Measurements from ENCODE around the gene FAM47E. TPM values are rescaled to one million over a fixed set of nuclear protein-coding genes. Genes with fewer than 3 reads are reported as not detected.

The FAM47E gene
- total RNA-seq, 1 donor = 0.86 TPM

DNA sequence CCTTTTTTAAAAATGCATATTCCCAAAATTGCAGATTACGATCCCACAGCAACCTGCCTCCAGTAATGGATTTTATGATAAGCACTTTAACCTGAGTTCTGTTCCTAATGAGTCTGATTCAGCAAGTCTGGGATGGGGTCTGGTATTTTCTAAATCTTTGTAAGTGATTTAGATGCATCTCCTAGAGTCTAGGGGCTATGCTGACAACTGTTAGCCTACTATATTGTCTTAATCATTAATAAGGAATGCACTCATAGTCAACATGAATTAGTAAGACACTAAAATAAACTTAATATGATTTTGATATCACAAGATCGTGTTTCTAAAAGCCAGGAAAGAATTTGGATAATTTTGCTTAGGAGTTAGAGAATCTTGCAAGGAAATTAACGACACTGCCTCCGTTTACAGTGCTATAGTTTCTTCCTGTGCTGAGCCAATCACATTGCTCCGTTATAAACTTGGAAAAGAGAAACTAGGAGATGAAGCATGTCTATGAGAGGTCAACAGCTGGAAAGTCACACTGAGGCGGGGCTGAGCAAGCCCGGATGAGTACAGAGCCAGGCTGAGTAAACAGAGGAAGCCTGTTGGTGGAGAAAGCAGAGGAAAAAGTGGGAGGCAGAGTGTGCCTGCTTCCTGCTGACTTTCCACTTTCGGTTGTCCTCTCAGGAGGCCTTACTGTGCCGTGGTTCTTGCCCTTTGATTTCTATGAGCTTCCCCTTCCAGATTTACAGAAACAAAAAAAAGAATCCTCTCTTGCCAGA lies 43.3 kb upstream of the FAM47E start:
- TF ChIP-seq, protein P1, sequence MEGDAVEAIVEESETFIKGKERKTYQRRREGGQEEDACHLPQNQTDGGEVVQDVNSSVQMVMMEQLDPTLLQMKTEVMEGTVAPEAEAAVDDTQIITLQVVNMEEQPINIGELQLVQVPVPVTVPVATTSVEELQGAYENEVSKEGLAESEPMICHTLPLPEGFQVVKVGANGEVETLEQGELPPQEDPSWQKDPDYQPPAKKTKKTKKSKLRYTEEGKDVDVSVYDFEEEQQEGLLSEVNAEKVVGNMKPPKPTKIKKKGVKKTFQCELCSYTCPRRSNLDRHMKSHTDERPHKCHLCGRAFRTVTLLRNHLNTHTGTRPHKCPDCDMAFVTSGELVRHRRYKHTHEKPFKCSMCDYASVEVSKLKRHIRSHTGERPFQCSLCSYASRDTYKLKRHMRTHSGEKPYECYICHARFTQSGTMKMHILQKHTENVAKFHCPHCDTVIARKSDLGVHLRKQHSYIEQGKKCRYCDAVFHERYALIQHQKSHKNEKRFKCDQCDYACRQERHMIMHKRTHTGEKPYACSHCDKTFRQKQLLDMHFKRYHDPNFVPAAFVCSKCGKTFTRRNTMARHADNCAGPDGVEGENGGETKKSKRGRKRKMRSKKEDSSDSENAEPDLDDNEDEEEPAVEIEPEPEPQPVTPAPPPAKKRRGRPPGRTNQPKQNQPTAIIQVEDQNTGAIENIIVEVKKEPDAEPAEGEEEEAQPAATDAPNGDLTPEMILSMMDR (IDR thresholded peaks at IDR 0.05; ENCODE audit: insufficient read depth, low read depth, low read length) = no peak
- H3K4me3 ChIP-seq (ENCODE audit: low read depth, low read length) = peak overlapping the region; percentile 50
- peak; percentile 97 for DNase-seq (ENCODE audit: low read depth)

DNA sequence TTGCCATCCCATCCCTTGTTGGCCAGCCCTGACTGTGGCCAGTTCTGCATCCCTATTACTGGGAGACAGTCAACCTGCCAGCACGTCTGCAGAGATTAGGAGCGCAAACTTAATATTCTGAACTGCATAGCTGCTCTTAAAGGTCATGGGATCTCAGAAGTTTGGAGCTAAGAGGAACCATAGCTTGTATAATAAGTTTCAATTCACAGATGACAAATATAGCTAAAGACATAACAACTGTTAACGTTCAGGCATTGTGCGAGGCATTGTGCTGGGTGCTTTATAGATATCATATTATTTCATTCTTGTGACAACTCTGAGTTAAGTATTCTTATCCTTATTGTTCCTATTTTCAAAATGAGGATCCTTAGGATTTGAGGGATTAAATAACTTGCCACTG lies 41.6 kb upstream of the FAM47E start:
- TF ChIP-seq, protein P1 (IDR thresholded peaks at IDR 0.05; ENCODE audit: insufficient read depth, low read depth, low read length) = no peak
- DNase-seq (ENCODE audit: low read depth) = no peak
- H3K4me3 ChIP-seq (ENCODE audit: low read depth, low read length) = no peak overlapping the region

DNA sequence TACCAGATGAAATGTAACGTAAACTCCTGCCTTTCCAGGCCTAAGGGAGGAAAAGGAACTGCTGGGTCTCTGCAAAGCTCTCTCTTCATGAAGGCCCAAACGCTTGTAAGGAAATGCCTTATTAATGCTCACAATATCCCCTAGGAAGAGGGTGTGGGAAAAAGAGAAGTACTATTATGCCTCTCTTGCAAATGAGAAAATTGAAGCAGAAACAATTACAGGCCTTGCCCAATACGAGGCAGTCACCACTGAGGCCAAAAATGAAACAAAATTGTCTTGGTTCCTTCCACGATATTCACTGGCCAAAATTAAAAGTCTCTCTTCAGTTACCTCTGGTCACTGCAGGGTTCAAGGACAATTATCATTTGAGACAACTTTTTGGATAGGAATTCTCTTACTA lies 41.1 kb upstream of the FAM47E start:
- DNase-seq (ENCODE audit: low read depth) = no peak
- TF ChIP-seq, protein P1 (IDR thresholded peaks at IDR 0.05; ENCODE audit: insufficient read depth, low read depth, low read length) = no peak
- no peak overlapping the region for H3K4me3 ChIP-seq (ENCODE audit: low read depth, low read length)

DNA sequence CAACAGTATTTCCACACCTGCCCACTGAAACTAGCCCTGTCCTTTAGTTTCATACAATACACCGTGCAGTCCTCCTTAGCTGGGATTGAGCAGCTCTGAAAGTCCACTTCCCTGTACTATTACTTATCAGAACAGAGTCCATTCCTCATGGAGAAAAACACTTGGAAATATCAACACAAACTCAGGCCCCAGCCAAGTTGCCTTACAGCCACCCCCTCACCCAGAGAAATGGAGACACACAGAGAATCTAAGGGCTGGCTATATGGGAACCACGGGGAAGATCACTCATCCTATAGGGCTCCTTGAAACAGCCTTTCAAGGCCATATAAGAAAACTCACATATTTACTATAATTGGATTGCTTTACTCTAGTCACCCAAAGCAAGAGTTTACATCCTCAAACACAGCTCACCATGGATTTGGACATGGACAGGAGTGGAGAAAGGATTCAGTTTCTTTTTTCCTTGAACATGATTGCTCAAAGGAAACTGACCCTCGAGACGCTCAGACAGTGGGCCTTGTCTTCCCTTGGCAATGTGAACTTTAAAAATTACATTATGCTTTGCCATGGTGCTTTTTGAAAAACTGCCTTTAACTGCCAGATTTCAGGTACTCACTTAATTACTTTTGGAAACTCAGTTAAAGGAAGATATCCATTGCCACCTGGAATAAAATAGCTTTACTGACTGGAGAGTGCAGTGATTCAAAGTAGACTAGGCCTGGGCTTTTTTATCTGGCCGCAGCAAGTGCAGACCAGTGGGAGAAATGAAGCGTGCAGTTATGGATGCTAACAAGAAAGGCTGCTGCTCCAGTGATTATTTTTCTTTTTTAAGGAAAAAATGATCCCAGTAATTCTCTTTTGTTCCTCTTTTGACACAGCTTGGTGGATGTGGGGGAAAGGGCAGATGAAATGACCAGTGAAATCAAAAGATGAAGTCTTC lies 39.5 kb upstream of the FAM47E start:
- peak overlapping the region; percentile 89 for H3K4me3 ChIP-seq (ENCODE audit: low read depth, low read length)
- DNase-seq (ENCODE audit: low read depth) = peak; percentile 50
- TF ChIP-seq, protein P1 (IDR thresholded peaks at IDR 0.05; ENCODE audit: insufficient read depth, low read depth, low read length) = no peak

DNA sequence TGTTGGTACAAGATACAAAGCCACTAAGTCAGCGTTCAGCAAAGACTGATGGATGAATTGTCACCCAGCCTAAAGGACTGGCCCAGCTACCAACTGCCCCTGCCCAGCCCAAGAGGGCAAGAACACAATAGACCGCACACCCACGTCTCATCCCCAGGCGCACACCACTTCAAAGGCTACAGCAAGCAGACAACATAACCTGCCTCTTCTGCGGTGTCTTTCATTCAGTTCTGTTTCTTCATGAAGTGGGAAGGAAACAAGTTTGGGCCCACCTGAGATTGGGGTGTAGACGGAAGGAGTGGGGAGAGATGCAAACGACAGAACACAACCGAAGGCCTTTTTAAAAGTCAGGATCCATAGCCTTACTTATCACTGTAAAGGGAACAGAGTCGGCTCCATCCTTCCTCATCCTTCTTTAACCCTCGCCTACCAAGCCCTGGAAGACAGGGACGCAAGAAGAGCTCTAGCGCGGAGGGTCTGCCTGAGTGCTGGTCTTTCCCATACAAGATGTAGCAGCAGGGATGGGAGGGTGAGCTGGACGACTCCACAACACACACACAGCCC lies 38.6 kb upstream of the FAM47E start:
- peak; percentile 68 for DNase-seq (ENCODE audit: low read depth)
- H3K4me3 ChIP-seq (ENCODE audit: low read depth, low read length) = peak overlapping the region; percentile 89
- TF ChIP-seq, protein P1 (IDR thresholded peaks at IDR 0.05; ENCODE audit: insufficient read depth, low read depth, low read length) = no peak

DNA sequence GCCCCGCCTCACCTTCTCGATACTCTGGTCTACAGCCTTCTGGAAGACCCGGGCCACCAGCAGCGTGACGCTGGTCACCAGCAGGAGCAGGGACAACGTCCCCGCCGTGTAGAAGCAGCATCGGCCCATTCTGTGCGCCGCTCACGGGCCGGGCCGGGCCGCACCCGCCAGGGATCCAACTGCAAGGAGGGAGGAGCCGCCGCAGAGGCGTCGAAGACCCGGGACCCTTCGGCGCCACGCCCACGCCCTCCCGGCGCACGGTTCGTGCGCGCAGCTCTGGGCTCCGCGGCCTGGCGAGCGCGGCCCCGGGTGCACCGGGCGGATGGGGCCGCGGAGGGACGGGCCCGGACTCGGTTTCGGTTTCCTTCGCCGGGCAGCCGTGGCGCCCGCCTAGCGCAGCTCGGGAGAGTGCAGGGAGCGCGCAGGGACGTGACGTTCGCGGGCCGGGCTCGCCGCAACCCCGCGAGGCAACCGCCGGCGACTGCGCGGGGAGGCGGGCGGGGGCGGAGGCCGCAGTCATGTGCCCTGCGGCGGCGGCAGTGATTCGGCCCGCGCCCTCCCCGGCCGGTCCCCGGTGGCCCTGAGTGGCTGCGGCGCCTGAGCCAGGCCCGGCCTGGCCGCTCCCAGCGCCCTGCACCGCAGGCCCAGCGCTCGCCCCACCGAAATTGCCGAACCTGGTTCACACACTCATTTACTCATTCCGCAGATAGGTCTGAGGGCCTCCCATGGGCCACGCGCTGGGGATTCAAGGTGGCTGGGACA lies 37.9 kb upstream of the FAM47E start, which contains the start of gene SCARB2:
Gene SCARB2, minus strand, starts transcription at position 410 of the 762 bp plus-strand sequence. Its CDS starts 281 bp downstream, at position 129.
- DNase-seq (ENCODE audit: low read depth) = peak; percentile 90
- peak within 1 kb of the TSS; percentile 89 for H3K4me3 ChIP-seq (ENCODE audit: low read depth, low read length)
- TF ChIP-seq, protein P1 (IDR thresholded peaks at IDR 0.05; ENCODE audit: insufficient read depth, low read depth, low read length) = no peak
